ENCODE results near the gene GPAM. TPM values are rescaled to one million over a fixed set of nuclear protein-coding genes. Genes with fewer than 3 reads are reported as not detected.

Gene GPAM
- total RNA-seq, 1 experiment from 2014 or later = 16.0 TPM

GRCh38 chr10:112140110-112140970 is 43.2 kb downstream of the GPAM start:
- Histone ChIP-seq H3K9me3 (ENCODE audit: control insufficient read depth, low read depth, low read length) (no peaks in the 10 kb centered on the region), H3K9ac (ENCODE audit: extremely low read depth, insufficient read length, low read length) (no peak overlapping the region), H2AFZ (ENCODE audit: low read length) (no peak overlapping the region), H2AK5ac (ENCODE audit: insufficient read length, low read length) (no peak overlapping the region), H3K56ac (ENCODE audit: insufficient read length, low read depth, low read length) (no peak overlapping the region), H3K23ac (ENCODE audit: insufficient read length, low read depth, low read length) (no peak overlapping the region), H3K18ac (ENCODE audit: insufficient read length, low read depth, low read length) (no peak overlapping the region), H3K79me1 (ENCODE audit: insufficient read depth, low read depth, low read length, poor library complexity, severe bottlenecking) (no peaks in the 10 kb centered on the region), H3K27me3 (ENCODE audit: insufficient read depth, low read length) (no peaks in the 10 kb centered on the region), H3K79me2 (ENCODE audit: insufficient read depth, low read length) (no peaks in the 10 kb centered on the region), H3K23me2 (ENCODE audit: insufficient read length, low read depth, low read length, poor library complexity, severe bottlenecking) (no peaks in the 10 kb centered on the region), H3K4me2 (ENCODE audit: insufficient read depth, insufficient read length, low read length) (no peak overlapping the region), H2BK15ac (ENCODE audit: low read depth, low read length) (no peak overlapping the region), H3K4me1 (ENCODE audit: insufficient read depth, low read length) (no peaks in the 10 kb centered on the region), H2BK5ac (ENCODE audit: insufficient read length, low read length) (no peak overlapping the region), H3T11ph (ENCODE audit: low read length) (no peak overlapping the region), H3K14ac (ENCODE audit: insufficient read depth, low read length) (no peak overlapping the region), H4K91ac (ENCODE audit: insufficient read length, low read depth, low read length) (no peak overlapping the region), H4K5ac (ENCODE audit: insufficient read length, low read depth, low read length) (no peak overlapping the region), H2BK12ac (ENCODE audit: insufficient read length, low read depth, low read length) (no peak overlapping the region), H4K8ac (replicated peaks; ENCODE audit: insufficient read length, low read depth, low read length) (no peak overlapping the region), H3K4ac (ENCODE audit: low read depth, low read length) (no peak overlapping the region), H2BK20ac (ENCODE audit: low read depth, low read length, poor library complexity, severe bottlenecking) (no peak overlapping the region), H4K20me1 (ENCODE audit: control insufficient read depth, insufficient read depth, insufficient read length) (no peaks in the 10 kb centered on the region), H3K27ac (ENCODE audit: insufficient read length, low read depth, low read length) (no peak overlapping the region), H2BK120ac (ENCODE audit: low read depth, low read length, poor library complexity, severe bottlenecking) (no peak overlapping the region)
- H3K27me3 Mint-ChIP-seq (ENCODE audit: low read depth) = peaks cover 2% of the 10 kb centered on the region; the same call in 1 of the 2 replicates
- H3K36me3 Mint-ChIP-seq (ENCODE audit: insufficient read depth in 1 of 3, low read depth in 3 of 3) = no peaks in the 10 kb centered on the region; a peak in 2 of 7 replicates
- H3K27ac Mint-ChIP-seq = no peak overlapping the region
- peaks cover 6 to 8% of the 10 kb centered on the region in 2 experiments for H3K4me1 Mint-ChIP-seq
- no CpG with 5 or more reads among the region's 11 CpGs for WGBS (ENCODE audit: extremely low coverage, insufficient read length, low lambda C conversion rate)
- TF ChIP-seq, protein P1, sequence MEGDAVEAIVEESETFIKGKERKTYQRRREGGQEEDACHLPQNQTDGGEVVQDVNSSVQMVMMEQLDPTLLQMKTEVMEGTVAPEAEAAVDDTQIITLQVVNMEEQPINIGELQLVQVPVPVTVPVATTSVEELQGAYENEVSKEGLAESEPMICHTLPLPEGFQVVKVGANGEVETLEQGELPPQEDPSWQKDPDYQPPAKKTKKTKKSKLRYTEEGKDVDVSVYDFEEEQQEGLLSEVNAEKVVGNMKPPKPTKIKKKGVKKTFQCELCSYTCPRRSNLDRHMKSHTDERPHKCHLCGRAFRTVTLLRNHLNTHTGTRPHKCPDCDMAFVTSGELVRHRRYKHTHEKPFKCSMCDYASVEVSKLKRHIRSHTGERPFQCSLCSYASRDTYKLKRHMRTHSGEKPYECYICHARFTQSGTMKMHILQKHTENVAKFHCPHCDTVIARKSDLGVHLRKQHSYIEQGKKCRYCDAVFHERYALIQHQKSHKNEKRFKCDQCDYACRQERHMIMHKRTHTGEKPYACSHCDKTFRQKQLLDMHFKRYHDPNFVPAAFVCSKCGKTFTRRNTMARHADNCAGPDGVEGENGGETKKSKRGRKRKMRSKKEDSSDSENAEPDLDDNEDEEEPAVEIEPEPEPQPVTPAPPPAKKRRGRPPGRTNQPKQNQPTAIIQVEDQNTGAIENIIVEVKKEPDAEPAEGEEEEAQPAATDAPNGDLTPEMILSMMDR (conservative IDR thresholded peaks at IDR 0.05) = peak; percentile 97
- H3K4me3 Mint-ChIP-seq = no peak overlapping the region
- H3K9me3 Mint-ChIP-seq = no peaks in the 10 kb centered on the region; a peak in 1 of 5 replicates
- DNase-seq = peak; percentile 90

Data from H9 (cell line).